H9 (cell line): ENCODE data around the gene TRERF1. TPM values are rescaled to one million over a fixed set of nuclear protein-coding genes. Genes with fewer than 3 reads are reported as not detected.

Source experiments
- DNase-seq: peaks from one replicate; pipeline ENCODE4 v3.0.0-alpha.2; 2017
- H2AFZ ChIP-seq: one replicate; pipeline ENCODE4 v1.6.1; 2013; ENCODE audit warnings: mild to moderate bottlenecking, low read length, control low read depth, moderate library complexity
- H2AK5ac ChIP-seq: 2 replicates; pipeline ENCODE4 v1.6.1; 2013; ENCODE audit warnings: low read length, control low read depth, mixed read lengths; ENCODE audit not compliant: insufficient read length
- H2BK120ac ChIP-seq: one replicate; pipeline ENCODE4 v1.6.1; 2013; ENCODE audit warnings: low read depth, mild to moderate bottlenecking, low read length, control low read depth, inconsistent platforms; ENCODE audit not compliant: poor library complexity, severe bottlenecking
- H2BK12ac ChIP-seq: 2 replicates; pipeline ENCODE4 v1.6.1; 2013; ENCODE audit warnings: low read length, control low read depth, mixed read lengths, low read depth; ENCODE audit not compliant: insufficient read length
- H2BK15ac ChIP-seq: 2 replicates; pipeline ENCODE4 v1.6.1; 2013; ENCODE audit warnings: low read depth, low read length, control low read depth
- H2BK20ac ChIP-seq: one replicate; pipeline ENCODE4 v1.6.1; 2013; ENCODE audit warnings: low read depth, mild to moderate bottlenecking, low read length, control low read depth, inconsistent platforms; ENCODE audit not compliant: poor library complexity, severe bottlenecking
- H2BK5ac ChIP-seq: 2 replicates; pipeline ENCODE4 v1.6.1; 2013; ENCODE audit warnings: low read length, control low read depth, mixed read lengths; ENCODE audit not compliant: insufficient read length
- H3K14ac ChIP-seq: 2 replicates; pipeline ENCODE4 v1.6.1; 2013; ENCODE audit warnings: low read length, control low read depth; ENCODE audit not compliant: insufficient read depth
- H3K18ac ChIP-seq: 2 replicates; pipeline ENCODE4 v1.6.1; 2013; ENCODE audit warnings: low read depth, mild to moderate bottlenecking, mixed read lengths, low read length, control low read depth; ENCODE audit not compliant: insufficient read length
- H3K23ac ChIP-seq: 2 replicates; pipeline ENCODE4 v1.6.1; 2013; ENCODE audit warnings: low read length, control low read depth, mixed read lengths, low read depth; ENCODE audit not compliant: insufficient read length
- H3K23me2 ChIP-seq: 2 replicates; pipeline ENCODE4 v1.6.1; 2013; ENCODE audit warnings: low read depth, mild to moderate bottlenecking, mixed read lengths, low read length, control low read depth; ENCODE audit not compliant: insufficient read length, poor library complexity, severe bottlenecking
- H3K27ac ChIP-seq: 2 replicates; pipeline ENCODE4 v1.5.1; 2013; ENCODE audit warnings: low read length, control low read depth, mixed read lengths, low read depth; ENCODE audit not compliant: insufficient read length
- H3K27me3 ChIP-seq: 2 replicates; pipeline ENCODE4 v1.6.1; 2013; ENCODE audit warnings: low read length, control low read depth, inconsistent platforms; ENCODE audit not compliant: insufficient read depth
- H3K4ac ChIP-seq: 2 replicates; pipeline ENCODE4 v1.6.1; 2013; ENCODE audit warnings: low read depth, mild to moderate bottlenecking, control low read depth, inconsistent platforms, low read length, moderate library complexity
- H3K4me1 ChIP-seq: 2 replicates; pipeline ENCODE4 v1.6.1; 2013; ENCODE audit warnings: low read length, control low read depth, inconsistent platforms; ENCODE audit not compliant: insufficient read depth
- H3K4me2 ChIP-seq: 2 replicates; pipeline ENCODE4 v1.6.1; 2013; ENCODE audit warnings: low read length, control low read depth, mixed read lengths; ENCODE audit not compliant: insufficient read length, insufficient read depth
- H3K56ac ChIP-seq: 2 replicates; pipeline ENCODE4 v1.6.1; 2013; ENCODE audit warnings: low read depth, mild to moderate bottlenecking, mixed read lengths, low read length, control low read depth; ENCODE audit not compliant: insufficient read length
- H3K79me1 ChIP-seq: 2 replicates; pipeline ENCODE4 v1.6.1; 2013; ENCODE audit warnings: low read depth, mild to moderate bottlenecking, moderate library complexity, low read length, control low read depth, inconsistent platforms; ENCODE audit not compliant: insufficient read depth, poor library complexity, severe bottlenecking
- H3K79me2 ChIP-seq: 2 replicates; pipeline ENCODE4 v1.6.1; 2013; ENCODE audit warnings: low read length, control low read depth, inconsistent platforms; ENCODE audit not compliant: insufficient read depth
- H3K9ac ChIP-seq: 2 replicates; pipeline ENCODE4 v1.6.1; 2013; ENCODE audit warnings: low read length, control low read depth, mixed read lengths; ENCODE audit not compliant: insufficient read length; ENCODE audit errors: extremely low read depth
- H3K9me3 ChIP-seq: one replicate; pipeline ENCODE4 v1.6.1; 2013; ENCODE audit warnings: low read depth, low read length, inconsistent platforms; ENCODE audit not compliant: control insufficient read depth
- H3T11ph ChIP-seq: one replicate; pipeline ENCODE4 v1.6.1; 2013; ENCODE audit warnings: mild to moderate bottlenecking, low read length, control low read depth, inconsistent platforms
- H4K20me1 ChIP-seq: one replicate; pipeline ENCODE4 v1.6.1; 2013; ENCODE audit not compliant: control insufficient read depth, insufficient read length, insufficient read depth
- H4K5ac ChIP-seq: 2 replicates; pipeline ENCODE4 v1.6.1; 2013; ENCODE audit warnings: low read depth, mild to moderate bottlenecking, mixed read lengths, low read length, control low read depth; ENCODE audit not compliant: insufficient read length
- H4K8ac ChIP-seq: replicated peaks from 2 replicates; pipeline ENCODE4 v1.6.1; 2013; ENCODE audit warnings: low read length, control low read depth, mixed read lengths, low read depth; ENCODE audit not compliant: insufficient read length
- H4K91ac ChIP-seq: 2 replicates; pipeline ENCODE4 v1.6.1; 2013; ENCODE audit warnings: low read depth, mild to moderate bottlenecking, moderate library complexity, mixed read lengths, low read length, control low read depth; ENCODE audit not compliant: insufficient read length
- H3K27ac Mint-ChIP-seq, 3 experiments: 2 replicates in 2 of 3; 3 replicates in 1 of 3; pipeline ENCODE4 v1.8.0; 2020 to 2021; ENCODE audit warnings: mixed read lengths in 3 of 3, mild to moderate bottlenecking in 1 of 3, moderate library complexity in 1 of 3
- H3K27me3 Mint-ChIP-seq: 2 replicates; pipeline ENCODE4 v1.8.0; 2021; ENCODE audit warnings: low read depth, mild to moderate bottlenecking, moderate library complexity, mixed read lengths
- H3K36me3 Mint-ChIP-seq, 3 experiments: 2 replicates in 2 of 3; 3 replicates in 1 of 3; pipeline ENCODE4 v1.8.0; 2020 to 2021; ENCODE audit warnings: low read depth in 3 of 3, mixed read lengths in 3 of 3; ENCODE audit not compliant: insufficient read depth in 1 of 3
- H3K4me1 Mint-ChIP-seq, 2 experiments: 2 replicates each; pipeline ENCODE4 v1.8.0; 2020; ENCODE audit warnings: mixed read lengths in 2 of 2
- H3K4me3 Mint-ChIP-seq, 2 experiments: 2 replicates in 1 of 2; 3 replicates in 1 of 2; pipeline ENCODE4 v1.8.0; 2020 to 2021; ENCODE audit warnings: mild to moderate bottlenecking in 2 of 2, mixed read lengths in 2 of 2, moderate library complexity in 1 of 2
- H3K9me3 Mint-ChIP-seq, 2 experiments: 2 replicates in 1 of 2; 3 replicates in 1 of 2; pipeline ENCODE4 v1.8.0; 2020; ENCODE audit warnings: mild to moderate bottlenecking in 2 of 2, mixed read lengths in 2 of 2, moderate library complexity in 1 of 2
- CTCF ChIP-seq: fragments of 200-600 bp; sonication (generic); conservative IDR thresholded peaks from 3 replicates; pipeline ENCODE4 v1.8.0; 2021; ENCODE audit warnings: antibody characterized with exemption, mild to moderate bottlenecking
- WGBS: extraction: QIAGEN DNeasy Blood & Tissue Kit; methylation state at CpG from one replicate; pipeline ENCODE4 v1.1.7; 2013; ENCODE audit warnings: missing lambda C conversion rate, low lambda C conversion rate, mixed read lengths; ENCODE audit not compliant: insufficient read length; ENCODE audit errors: extremely low coverage; 5-methylcytosine and 5-hydroxymethylcytosine counted together
- total RNA-seq: library from RNA; stranded (reverse); gene quantifications from 2 replicates; pipeline ENCODE4 v1.2.1, GENCODE V29; 2021

TRERF1 gene
- total RNA-seq, 1 experiment from 2014 or later, result 19.7 TPM

DNA sequence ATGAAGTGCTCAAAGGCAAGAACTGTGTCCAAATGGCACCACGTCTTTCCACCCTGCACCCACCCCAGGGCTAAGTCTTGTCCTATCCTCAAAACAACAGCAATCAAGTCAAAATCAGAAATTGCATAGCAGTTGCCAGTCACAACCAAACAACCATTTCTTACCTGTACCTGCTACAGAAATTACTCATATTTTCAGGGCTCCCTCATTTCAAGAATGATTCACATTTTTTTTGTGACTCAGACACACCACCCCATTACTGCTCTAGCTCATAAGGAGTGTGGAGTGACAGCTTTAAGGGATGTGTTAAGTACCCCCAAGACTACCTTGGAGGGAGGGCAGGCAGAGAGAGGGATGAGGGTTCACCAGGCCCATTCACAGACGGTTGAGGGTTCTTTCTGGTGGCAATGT lies 111.7 kb downstream of the TRERF1 start:
- Histone ChIP-seq H4K20me1 (no peaks in the 10 kb centered on the region), H3K9ac (no peak overlapping the region), H3K18ac (no peak overlapping the region), H4K8ac (no peak overlapping the region), H3K9me3 (no peaks in the 10 kb centered on the region), H3K4me2 (no peak overlapping the region), H4K5ac (no peak overlapping the region), H4K91ac (no peak overlapping the region), H3K14ac (no peak overlapping the region), H2BK120ac (no peak overlapping the region), H2AFZ (no peak overlapping the region), H2AK5ac (no peak overlapping the region), H3K27me3 (no peaks in the 10 kb centered on the region), H3K23me2 (no peaks in the 10 kb centered on the region), H2BK5ac (no peak overlapping the region), H3K79me2 (no peaks in the 10 kb centered on the region), H3K4me1 (no peaks in the 10 kb centered on the region), H2BK20ac (no peak overlapping the region), H2BK12ac (no peak overlapping the region), H3K23ac (no peak overlapping the region), H2BK15ac (no peak overlapping the region), H3T11ph (no peak overlapping the region), H3K27ac (no peak overlapping the region), H3K4ac (no peak overlapping the region), H3K79me1 (no peaks in the 10 kb centered on the region), H3K56ac (no peak overlapping the region)
- peaks cover 30 to 31% of the 10 kb centered on the region in 2 experiments for H3K4me1 Mint-ChIP-seq
- no peak for DNase-seq
- WGBS, result no CpG with 5 or more reads among the region's 2 CpGs
- H3K27ac Mint-ChIP-seq, result no peak overlapping the region
- TF ChIP-seq CTCF, result no peak
- H3K36me3 Mint-ChIP-seq, result peaks cover 0 to 1% (median 0%) of the 10 kb centered on the region in 3 experiments; a peak in 4 of 7 replicates
- no peaks in the 10 kb centered on the region for H3K27me3 Mint-ChIP-seq
- no peaks in the 10 kb centered on the region for H3K9me3 Mint-ChIP-seq
- no peak overlapping the region for H3K4me3 Mint-ChIP-seq
